GM21360 (cell line): ENCODE data around the gene ACCSL.

ENCODE experiments used
- ATAC-seq: cut with Tn5 transposase; IDR thresholded peaks from one replicate; pipeline ENCODE4 v1.9.1; 2021; ENCODE audit warnings: mild to moderate bottlenecking, moderate library complexity; ENCODE audit not compliant: unreplicated experiment

ACCSL gene

GRCh38 chr11:44047931-44048431 lies at the start of gene ACCSL:
TSS of gene ACCSL (plus strand) at chr11:44047981. CDS start at chr11:44048037, 56 bp downstream.
- no peak for ATAC-seq

- no peak for ATAC-seq
Observed at GRCh38 chr11:43998308-43998707, 49.5 kb upstream of the ACCSL start.

DNA sequence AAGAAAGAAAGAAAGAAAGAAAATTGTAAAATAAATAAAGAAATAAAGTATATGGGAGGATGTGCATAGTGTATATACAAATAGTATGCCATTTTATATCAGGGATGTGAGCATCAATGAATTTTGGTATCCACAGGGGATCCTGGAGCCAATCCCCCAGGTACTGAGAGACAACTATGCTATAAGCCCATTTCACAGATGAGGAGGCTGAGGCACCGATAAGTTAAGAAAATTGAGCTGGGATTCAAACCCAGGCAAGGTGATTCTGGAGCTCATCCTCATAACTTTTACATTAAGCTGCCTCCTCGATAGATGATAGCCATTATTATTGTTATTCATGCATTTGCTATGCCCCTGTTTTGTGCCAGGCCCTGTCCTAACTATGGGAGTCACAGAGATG lies 47.0 kb upstream of the ACCSL start:
- no peak for ATAC-seq

DNA sequence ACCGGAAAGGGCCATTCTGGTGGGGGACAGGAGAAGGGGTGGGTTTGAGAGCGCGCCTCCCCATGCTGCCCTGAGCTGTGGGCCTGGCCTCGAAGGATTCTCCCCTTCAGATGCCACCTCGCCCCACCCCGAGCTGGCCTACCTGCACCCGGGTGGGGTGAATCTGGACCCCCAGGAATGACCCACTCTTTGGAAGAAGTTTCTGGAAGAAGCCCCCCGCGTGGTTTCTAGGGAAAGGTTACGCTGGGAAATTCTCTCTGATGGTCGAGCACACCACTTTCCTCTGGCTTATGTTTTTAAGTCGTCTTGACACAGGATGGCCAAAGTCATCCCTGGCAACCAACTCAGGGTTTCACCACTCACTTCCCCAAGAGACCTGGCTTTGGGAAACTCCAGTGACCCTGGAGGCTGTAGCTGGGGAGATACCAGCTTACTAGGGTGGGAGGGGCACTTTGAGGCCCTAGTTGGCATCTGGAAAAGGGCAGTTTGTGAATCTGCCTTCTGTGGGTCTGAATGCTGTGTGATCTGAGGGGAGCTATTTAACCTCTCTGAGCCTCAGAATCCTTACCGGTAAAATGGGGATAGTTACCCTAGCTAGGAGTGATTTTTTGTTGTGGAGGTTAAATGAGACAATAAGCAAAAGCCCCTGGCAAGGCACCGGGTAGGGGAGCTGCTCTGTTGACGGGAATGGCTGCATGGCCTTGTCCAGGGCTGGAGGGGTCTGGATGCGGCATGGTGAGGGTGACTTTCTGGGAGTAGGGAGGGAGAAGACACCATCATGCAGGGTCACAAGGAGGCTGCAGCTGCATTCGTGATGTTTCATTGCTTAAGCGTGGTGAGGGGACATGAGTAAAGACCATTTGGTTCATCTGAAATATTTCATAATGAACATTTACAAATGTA lies 45.3 kb upstream of the ACCSL start:
- no peak for ATAC-seq

DNA sequence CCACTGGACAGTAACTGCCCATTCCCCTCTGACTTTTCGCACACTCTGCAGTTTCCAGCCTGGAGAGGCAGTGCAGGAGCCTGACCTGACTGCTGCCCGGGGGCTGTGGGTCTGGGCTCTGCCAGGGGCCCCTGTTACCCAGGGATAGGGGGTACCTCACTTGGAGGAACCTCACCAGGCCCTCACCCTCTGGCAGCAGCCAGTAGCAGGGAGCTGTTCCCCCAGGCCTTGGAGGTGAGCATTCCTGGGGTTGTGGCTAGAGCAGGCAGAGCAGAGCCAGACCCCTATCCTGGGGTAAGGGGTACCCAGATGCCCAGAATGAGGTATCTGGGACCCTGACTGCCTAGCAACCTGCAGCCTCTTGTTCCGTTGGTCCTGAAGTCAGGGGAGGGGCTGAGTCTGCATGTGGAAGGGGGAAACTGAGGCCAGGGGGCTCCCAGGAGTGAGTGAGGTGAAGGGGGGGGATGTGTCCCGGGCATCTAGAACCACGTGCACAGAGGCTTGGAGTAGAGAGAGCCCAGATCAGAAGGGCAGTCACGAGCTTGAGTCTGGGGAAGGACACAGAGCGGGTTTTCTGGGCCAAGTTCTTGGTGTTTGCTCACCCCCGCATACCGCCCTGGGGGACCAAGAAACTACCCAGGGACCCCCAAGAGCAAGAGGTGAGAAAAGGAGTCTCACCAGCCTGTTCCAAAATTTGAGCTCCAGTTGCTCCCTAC lies 43.9 kb upstream of the ACCSL start:
- ATAC-seq = no peak

DNA sequence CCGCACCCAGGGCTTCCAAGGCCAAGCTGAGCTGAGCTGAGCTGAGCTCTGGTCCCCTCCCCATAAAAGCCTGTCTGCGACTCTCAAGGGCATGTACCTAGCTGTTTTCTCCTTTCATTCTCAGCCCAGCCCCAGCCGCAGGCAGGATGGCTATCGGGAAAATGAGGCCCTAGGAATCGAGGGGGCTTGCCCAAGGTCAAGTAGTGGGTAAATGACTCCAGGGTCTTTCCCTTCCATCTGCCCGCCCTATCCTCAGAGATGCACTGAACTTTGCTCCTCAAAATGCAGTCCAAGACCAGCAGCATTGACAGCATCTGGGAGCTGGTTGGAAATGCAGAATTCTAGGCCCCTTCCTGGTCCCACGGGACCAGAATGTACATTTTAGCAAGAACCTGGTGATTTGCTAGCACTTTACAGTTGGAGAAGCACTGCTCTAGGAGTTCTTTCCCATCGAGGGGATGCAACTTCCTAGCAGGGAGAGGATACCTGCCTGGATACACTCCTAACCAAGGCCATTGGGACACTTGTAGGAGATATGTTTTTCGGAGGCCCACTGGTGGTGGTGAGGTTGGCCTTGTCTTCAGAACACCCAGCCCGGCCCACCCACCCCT lies 43.2 kb upstream of the ACCSL start:
- ATAC-seq = no peak

GRCh38 chr11:44005063-44005701 lies 42.6 kb upstream of the ACCSL start:
- no peak for ATAC-seq

GRCh38 chr11:44005956-44006355 lies 41.8 kb upstream of the ACCSL start:
- ATAC-seq = no peak

GRCh38 chr11:44006917-44007361 lies 40.8 kb upstream of the ACCSL start:
- ATAC-seq = no peak

GRCh38 chr11:44007481-44008087 lies 40.2 kb upstream of the ACCSL start:
- ATAC-seq = no peak

GRCh38 chr11:44008088-44008501 lies 39.7 kb upstream of the ACCSL start:
- no peak for ATAC-seq

GRCh38 chr11:44008698-44009097 lies 39.1 kb upstream of the ACCSL start:
- no peak for ATAC-seq

DNA sequence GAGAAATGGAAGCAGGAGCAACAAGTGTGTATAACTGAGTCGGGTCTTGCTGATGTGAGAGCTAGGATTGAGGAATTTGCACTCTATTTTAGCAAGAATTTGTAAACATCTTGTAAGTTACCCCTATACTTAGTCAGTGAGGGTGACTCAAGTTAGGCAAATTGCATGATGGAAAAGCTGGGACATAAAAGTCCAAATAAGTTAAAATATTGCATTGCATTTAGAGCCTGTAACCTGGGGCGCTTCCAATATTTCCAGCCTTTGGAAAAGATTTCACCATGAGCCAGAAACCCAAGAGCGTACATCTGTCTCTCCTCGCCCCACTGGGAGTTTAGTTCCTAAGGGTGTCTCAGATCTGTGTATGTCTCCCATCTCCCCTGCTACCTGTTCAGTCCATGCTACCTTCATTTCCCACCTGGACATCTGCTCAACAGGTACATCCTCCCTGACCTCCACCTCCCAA lies 37.0 kb upstream of the ACCSL start:
- ATAC-seq = no peak

DNA sequence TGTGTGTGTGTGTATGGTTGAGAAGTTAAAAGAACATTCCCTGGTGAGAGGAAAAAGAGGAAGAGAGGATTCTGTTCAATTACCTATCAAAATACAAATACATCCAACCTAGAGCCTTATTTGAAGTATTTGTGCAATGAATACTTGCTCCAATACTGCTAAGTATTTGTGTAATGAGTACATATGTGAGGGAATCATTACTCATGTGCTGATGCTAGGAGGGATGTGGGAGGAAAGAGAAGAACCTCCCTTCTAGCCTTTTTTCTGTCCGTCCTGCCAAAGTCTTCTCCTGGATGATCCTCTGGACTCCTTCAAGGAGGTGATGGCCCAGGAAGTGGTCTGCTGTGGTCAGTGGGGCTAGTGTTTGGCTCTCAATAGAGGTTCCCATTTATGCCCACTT lies 36.0 kb upstream of the ACCSL start:
- ATAC-seq = no peak

DNA sequence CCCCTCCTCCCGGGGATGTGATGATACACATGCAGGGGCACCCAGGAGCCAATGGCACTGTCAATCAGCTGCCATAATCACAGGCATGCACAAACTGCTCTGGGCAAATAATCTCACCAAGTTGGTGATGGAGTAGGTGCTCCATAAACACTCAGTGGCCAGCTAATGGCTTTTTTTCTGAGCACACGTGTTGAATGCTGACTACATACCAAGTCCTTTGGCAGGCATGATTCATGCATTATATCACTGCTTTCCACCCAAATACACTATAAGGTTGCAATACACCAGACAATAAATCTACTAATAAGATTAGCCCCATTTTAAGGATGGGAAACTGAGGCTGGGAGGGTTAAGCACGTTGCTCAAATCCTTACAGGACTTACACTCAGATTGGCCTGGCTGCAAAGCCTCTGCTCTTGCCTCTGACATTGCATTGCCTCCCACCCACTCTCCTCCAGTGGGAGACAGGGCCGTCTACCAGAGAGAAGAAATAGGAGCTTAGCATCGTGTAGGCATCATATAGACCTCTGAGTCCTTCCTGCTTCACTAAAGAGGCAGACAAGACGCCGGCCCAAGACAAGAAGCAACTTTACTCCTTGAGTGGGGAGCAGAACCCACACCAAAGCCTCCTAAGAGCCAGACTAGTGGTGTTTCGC lies 32.7 kb upstream of the ACCSL start:
- ATAC-seq = no peak

GRCh38 chr11:44015624-44016007 lies 32.2 kb upstream of the ACCSL start:
- no peak for ATAC-seq

DNA sequence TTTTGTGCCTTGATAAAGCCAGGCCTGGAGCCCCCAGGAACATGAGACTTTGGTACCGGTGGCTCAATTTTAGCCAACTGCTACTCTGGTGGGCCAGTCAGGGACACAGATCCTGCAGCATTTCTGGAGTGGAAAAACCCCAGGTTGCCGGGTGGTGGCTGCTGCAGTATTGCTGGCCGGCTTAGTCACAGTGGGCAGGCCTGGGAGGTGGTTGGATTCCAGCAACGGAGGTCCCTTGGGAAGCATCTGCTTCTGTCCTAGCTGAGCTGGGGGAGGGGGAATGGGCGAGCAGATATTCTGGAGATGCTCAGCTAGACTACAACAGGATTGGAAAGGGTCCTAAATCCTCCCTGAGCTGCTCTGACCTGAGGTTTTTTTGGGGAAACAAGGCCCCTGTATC lies 31.6 kb upstream of the ACCSL start:
- ATAC-seq = no peak

- ATAC-seq = no peak
Observed at GRCh38 chr11:44016546-44017442, 31.0 kb upstream of the ACCSL start.
